ENCODE results near the gene ARHGAP22.

DNA sequence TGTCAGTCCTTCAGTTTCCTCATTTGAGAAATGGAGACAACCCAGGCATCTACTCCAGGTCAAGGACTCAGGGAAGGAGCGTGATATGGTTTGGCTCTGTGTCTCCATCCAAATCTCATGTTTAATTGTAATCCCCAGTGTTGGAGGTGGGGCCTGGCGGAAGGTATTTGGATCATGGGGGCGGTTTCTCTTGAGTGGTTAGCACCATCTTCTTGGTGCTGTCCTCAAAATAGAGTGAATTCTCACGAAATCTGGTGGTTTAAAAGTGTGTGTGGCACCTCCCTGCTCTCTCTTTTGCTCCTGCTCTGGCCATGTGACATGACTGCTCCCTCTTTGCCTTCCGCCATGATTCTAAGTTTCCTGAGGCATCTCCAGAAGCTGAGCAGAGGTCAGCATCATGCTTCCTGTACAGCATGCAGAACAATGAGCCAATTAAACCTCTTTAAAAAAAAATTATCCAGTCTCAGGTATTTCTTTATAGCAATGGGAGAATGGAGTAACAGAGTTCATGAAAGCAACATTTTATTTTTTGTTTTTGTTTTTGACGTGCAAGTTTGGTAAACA, 30.0 kb downstream of the ARHGAP22 start:
- TF ChIP-seq, protein P1, sequence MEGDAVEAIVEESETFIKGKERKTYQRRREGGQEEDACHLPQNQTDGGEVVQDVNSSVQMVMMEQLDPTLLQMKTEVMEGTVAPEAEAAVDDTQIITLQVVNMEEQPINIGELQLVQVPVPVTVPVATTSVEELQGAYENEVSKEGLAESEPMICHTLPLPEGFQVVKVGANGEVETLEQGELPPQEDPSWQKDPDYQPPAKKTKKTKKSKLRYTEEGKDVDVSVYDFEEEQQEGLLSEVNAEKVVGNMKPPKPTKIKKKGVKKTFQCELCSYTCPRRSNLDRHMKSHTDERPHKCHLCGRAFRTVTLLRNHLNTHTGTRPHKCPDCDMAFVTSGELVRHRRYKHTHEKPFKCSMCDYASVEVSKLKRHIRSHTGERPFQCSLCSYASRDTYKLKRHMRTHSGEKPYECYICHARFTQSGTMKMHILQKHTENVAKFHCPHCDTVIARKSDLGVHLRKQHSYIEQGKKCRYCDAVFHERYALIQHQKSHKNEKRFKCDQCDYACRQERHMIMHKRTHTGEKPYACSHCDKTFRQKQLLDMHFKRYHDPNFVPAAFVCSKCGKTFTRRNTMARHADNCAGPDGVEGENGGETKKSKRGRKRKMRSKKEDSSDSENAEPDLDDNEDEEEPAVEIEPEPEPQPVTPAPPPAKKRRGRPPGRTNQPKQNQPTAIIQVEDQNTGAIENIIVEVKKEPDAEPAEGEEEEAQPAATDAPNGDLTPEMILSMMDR (IDR thresholded peaks at IDR 0.05): no peak
- TF ChIP-seq POLR2A (IDR thresholded peaks at IDR 0.05) (no peak), POLR2AphosphoS5 (IDR thresholded peaks at IDR 0.05; ENCODE audit: insufficient read depth in 1 of 2, low read depth in 1 of 2) (no peak)

Data from vagina (tissue), 2 donors.